OCI-LY7 (cell line): ENCODE measurements around the gene PES1. TPM values are rescaled to one million over a fixed set of nuclear protein-coding genes. Genes with fewer than 3 reads are reported as not detected.

Source experiments
- BruUV-seq: library from RNA; stranded (reverse); fragments of 400-500 nt; replicated peaks from 2 replicates; lab custom pipeline; 2021; lab: Mats Ljungman, UMichigan
- CTCF ChIA-PET: fragments of 300-600 bp; sonication (Branson Sonifier 250); formaldehyde crosslinking; loops from one replicate; lab custom pipeline; 2022; ENCODE audit warnings: antibody characterized with exemption; ENCODE audit not compliant: unreplicated experiment; lab: Charles Lee
- POLR2A ChIA-PET: fragments of 300-600 bp; sonication (Branson Sonifier 250); formaldehyde crosslinking; loops from one replicate; lab custom pipeline; 2022; ENCODE audit warnings: antibody characterized with exemption; lab: Charles Lee
- DNase-seq: peaks from one replicate; pipeline ENCODE4 v3.0.0-alpha.2; 2015; ENCODE audit warnings: low spot score
- H2AFZ ChIP-seq: fragments of 200-600 bp; sonication (generic), shearing (Covaris generic); 2 replicates; pipeline ENCODE4 v1.6.1; 2014; ENCODE audit warnings: mild to moderate bottlenecking, antibody characterized with exemption, low read length, moderate library complexity
- H3K27ac ChIP-seq: fragments of 200-600 bp; sonication (generic); 2 replicates; pipeline ENCODE4 v1.5.1; 2014; ENCODE audit warnings: mixed run types, low read depth, mild to moderate bottlenecking, moderate library complexity, low read length, inconsistent platforms; ENCODE audit not compliant: poor library complexity, severe bottlenecking
- H3K36me3 ChIP-seq: fragments of 200-600 bp; sonication (generic); 2 replicates; pipeline ENCODE4 v1.6.1; 2014; ENCODE audit warnings: mild to moderate bottlenecking, antibody characterized with exemption, low read length, moderate library complexity, mixed read lengths; ENCODE audit not compliant: insufficient read depth
- H3K4me1 ChIP-seq: fragments of 200-600 bp; sonication (generic); 2 replicates; pipeline ENCODE4 v1.5.1; 2014; ENCODE audit warnings: mild to moderate bottlenecking, low read length; ENCODE audit not compliant: insufficient read depth, poor library complexity, severe bottlenecking
- H3K4me2 ChIP-seq: fragments of 200-600 bp; sonication (generic); 2 replicates; pipeline ENCODE4 v1.6.1; 2014; ENCODE audit warnings: mild to moderate bottlenecking, low read length
- H3K4me3 ChIP-seq: fragments of 200-600 bp; sonication (generic); 2 replicates; pipeline ENCODE4 v1.5.1; 2014; ENCODE audit warnings: mild to moderate bottlenecking, low read depth, low read length; ENCODE audit not compliant: poor library complexity, severe bottlenecking
- H3K79me2 ChIP-seq: fragments of 200-600 bp; sonication (generic); 2 replicates; pipeline ENCODE4 v1.6.1; 2016; ENCODE audit warnings: low read depth, mild to moderate bottlenecking, low read length, moderate library complexity, mixed read lengths; ENCODE audit not compliant: insufficient read depth
- H3K9me2 ChIP-seq: fragments of 200-600 bp; sonication (generic); 2 replicates; pipeline ENCODE4 v1.6.1; 2016; ENCODE audit warnings: mild to moderate bottlenecking, low read length, mixed read lengths; ENCODE audit not compliant: insufficient read depth
- H3K9me3 ChIP-seq: fragments of 200-600 bp; sonication (generic); 2 replicates; pipeline ENCODE4 v1.6.1; 2014; ENCODE audit warnings: mild to moderate bottlenecking, mixed run types, low read length, mixed read lengths
- H4K20me1 ChIP-seq: fragments of 200-600 bp; sonication (generic); 2 replicates; pipeline ENCODE4 v1.6.1; 2014; ENCODE audit warnings: mild to moderate bottlenecking, antibody characterized with exemption, low read length, moderate library complexity, mixed read lengths; ENCODE audit not compliant: insufficient read depth
- CTCF ChIP-seq: fragments of 200-600 bp; sonication (generic); conservative IDR thresholded peaks from 2 replicates; pipeline ENCODE4 v1.5.1; 2014; ENCODE audit warnings: mild to moderate bottlenecking, antibody characterized with exemption, low read length, moderate library complexity, mixed read lengths
- EZH2phosphoT487 ChIP-seq: fragments of 200-600 bp; sonication (generic); IDR thresholded peaks from 2 replicates; pipeline ENCODE4 v1.6.1; 2018; ENCODE audit warnings: low read depth, borderline replicate concordance, mild to moderate bottlenecking, mixed run types, antibody characterized with exemption, low read length, moderate library complexity, mixed read lengths
- intact Hi-C: fragments of 100-400 bp; cut with micrococcal nuclease; formaldehyde crosslinking; loops from one replicate; pipeline ENCODE4 v1.10.0; 2022; ENCODE audit not compliant: unreplicated experiment
- total RNA-seq, 2 experiments: library from RNA; depleted of rRNA in 1 of 2; stranded (reverse); fragments of >200 nt in 1 of 2; shearing (Covaris generic) in 1 of 2; gene quantifications; 2 replicates each; pipeline ENCODE4 v1.2.3, GENCODE V29; 2014 to 2022

The PES1 gene
- total RNA-seq, 2 experiments from 2014 or later = 78.2 to 107 TPM

DNA sequence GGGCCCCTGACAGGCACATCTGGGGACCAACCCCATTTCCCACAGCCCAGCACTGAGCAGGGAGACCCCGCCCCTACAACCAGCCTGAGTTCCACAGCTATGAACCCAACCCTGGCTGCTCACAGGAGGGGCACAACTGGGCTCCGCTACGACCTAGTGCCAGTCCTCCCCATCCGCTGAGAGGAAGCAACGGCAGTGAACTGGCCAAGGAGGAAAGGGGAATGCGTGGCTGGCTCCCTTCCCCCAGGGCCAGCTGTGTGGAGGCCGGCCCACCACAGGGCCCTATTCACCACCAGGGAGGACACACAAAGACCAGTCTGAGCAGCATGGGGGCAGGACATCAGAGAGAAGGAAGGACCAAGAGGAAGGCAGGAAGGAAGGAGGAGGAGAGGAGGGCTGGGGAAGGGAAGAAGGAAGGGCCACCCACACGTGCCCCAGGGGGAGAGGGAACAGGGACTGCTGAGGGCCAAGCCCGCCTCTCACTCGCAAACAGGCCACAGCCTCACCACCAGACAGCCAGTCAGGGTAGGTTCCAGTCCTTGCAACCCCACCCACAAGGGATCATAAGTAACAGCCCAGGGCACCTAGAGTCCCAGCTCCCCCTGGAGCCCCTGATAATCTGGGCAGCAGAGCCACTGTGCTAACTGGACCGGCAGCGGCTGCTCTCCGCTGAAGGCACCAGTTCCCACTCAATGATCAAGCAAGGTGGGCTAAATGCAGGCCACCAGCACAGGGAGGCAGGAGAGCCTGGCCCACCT is 8.7 kb downstream of the PES1 start:
- Histone ChIP-seq H4K20me1 (no peaks in the 10 kb centered on the region), H3K4me2 (no peak overlapping the region), H3K27ac (no peak overlapping the region), H3K4me3 (no peak overlapping the region), H3K36me3 (peaks cover 99% of the 10 kb centered on the region), H2AFZ (no peak overlapping the region), H3K79me2 (no peaks in the 10 kb centered on the region), H3K9me2 (no peaks in the 10 kb centered on the region), H3K9me3 (no peaks in the 10 kb centered on the region), H3K4me1 (no peaks in the 10 kb centered on the region)
- DNase-seq = no peak
- intact Hi-C loops = no loop called here
- CTCF ChIA-PET = no interaction called here
- no TSS peak for BruUV-seq
- TF ChIP-seq EZH2phosphoT487 (no peak), CTCF (no peak)
- POLR2A ChIA-PET = no interaction called here

GRCh38 chr22:30582051-30582450 is 9.7 kb downstream of the PES1 start:
- H3K79me2 ChIP-seq = no peaks in the 10 kb centered on the region
- no peak overlapping the region for H3K4me3 ChIP-seq
- H2AFZ ChIP-seq = no peak overlapping the region
- TF ChIP-seq EZH2phosphoT487 (no peak), CTCF (no peak)
- peaks cover 98% of the 10 kb centered on the region for H3K36me3 ChIP-seq
- ChIA-PET POLR2A (no interaction called here), CTCF (no interaction called here)
- no peak overlapping the region for H3K27ac ChIP-seq
- no peaks in the 10 kb centered on the region for H4K20me1 ChIP-seq
- no peak overlapping the region for H3K4me2 ChIP-seq
- no peaks in the 10 kb centered on the region for H3K4me1 ChIP-seq
- H3K9me2 ChIP-seq = no peaks in the 10 kb centered on the region
- H3K9me3 ChIP-seq = no peaks in the 10 kb centered on the region
- no TSS peak for BruUV-seq
- intact Hi-C loops = no loop called here
- no peak for DNase-seq

DNA sequence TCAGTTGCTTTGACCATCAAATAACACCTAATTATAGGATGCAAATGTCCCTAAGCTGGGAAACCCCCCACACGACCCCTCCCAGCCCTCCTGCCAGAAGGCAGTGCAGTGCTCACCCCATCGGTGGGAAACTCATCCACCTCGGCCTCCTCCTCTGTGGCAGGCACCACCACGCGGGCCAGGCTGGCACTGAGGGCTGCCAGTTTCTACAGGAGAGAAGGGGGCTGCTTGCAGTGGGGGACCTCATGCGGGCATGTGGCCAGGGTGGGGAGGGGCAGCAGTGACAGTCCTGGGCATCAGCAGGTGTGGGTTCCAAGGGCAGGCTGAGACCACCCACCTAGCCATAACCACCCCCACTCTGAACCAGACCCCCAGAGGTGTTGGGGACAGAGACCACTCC is 10.8 kb downstream of the PES1 start:
- Histone ChIP-seq H3K27ac (no peak overlapping the region), H3K79me2 (no peaks in the 10 kb centered on the region), H3K4me3 (no peak overlapping the region), H3K36me3 (peaks cover 98% of the 10 kb centered on the region), H3K9me3 (no peaks in the 10 kb centered on the region), H2AFZ (no peak overlapping the region), H3K4me2 (no peak overlapping the region), H3K9me2 (no peaks in the 10 kb centered on the region), H4K20me1 (no peaks in the 10 kb centered on the region), H3K4me1 (no peaks in the 10 kb centered on the region)
- intact Hi-C loops = no loop called here
- CTCF ChIA-PET = no interaction called here
- DNase-seq = no peak
- POLR2A ChIA-PET = no interaction called here
- BruUV-seq = no TSS peak
- TF ChIP-seq CTCF = no peak
- TF ChIP-seq EZH2phosphoT487 = no peak
